CD4-positive, alpha-beta memory T cell (primary cell): ENCODE measurements around the gene TSNAX. TPM values are rescaled to one million over a fixed set of nuclear protein-coding genes. Genes with fewer than 3 reads are reported as not detected.

ENCODE experiments used
- CTCF ChIA-PET: fragments of 350-600 bp; sonication (Branson Sonifier 250); formaldehyde crosslinking; loops from one replicate; lab custom pipeline; 2021; ENCODE audit warnings: inconsistent platforms; ENCODE audit not compliant: partially characterized antibody; lab: Charles Lee
- POLR2A ChIA-PET: fragments of 350-600 bp; sonication (Branson Sonifier 250); formaldehyde crosslinking; loops from one replicate; lab custom pipeline; 2021; ENCODE audit not compliant: partially characterized antibody; lab: Charles Lee
- DNase-seq, 5 donors: peaks; one replicate each; pipeline versions ENCODE4 v3.0.0 to v3.0.0-alpha.2; 2020 to 2022; ENCODE audit warnings: mixed read lengths in 1 of 5
- H3K27ac ChIP-seq: one replicate; pipeline ENCODE4 v1.7.0; 2013; ENCODE audit warnings: low read depth, low read length
- H3K27me3 ChIP-seq: 2 replicates; pipeline ENCODE4 v1.7.0; 2013; ENCODE audit warnings: mild to moderate bottlenecking, low read length, moderate library complexity; ENCODE audit not compliant: insufficient read depth
- H3K36me3 ChIP-seq: 2 replicates; pipeline ENCODE4 v1.7.0; 2013; ENCODE audit warnings: mild to moderate bottlenecking, low read length, moderate library complexity; ENCODE audit not compliant: insufficient read depth
- H3K4me1 ChIP-seq: 2 replicates; pipeline ENCODE4 v1.7.0; 2013; ENCODE audit warnings: mild to moderate bottlenecking, low read length, moderate library complexity; ENCODE audit not compliant: insufficient read depth
- H3K4me3 ChIP-seq, 2 donors: one replicate each; pipeline ENCODE4 v1.7.0; 2013; ENCODE audit warnings: low read length in 2 of 2, mild to moderate bottlenecking in 1 of 2
- H3K9me3 ChIP-seq, 2 donors: one replicate each; pipeline ENCODE4 v1.7.0; 2013; ENCODE audit warnings: low read length in 2 of 2, control low read depth in 1 of 2; ENCODE audit not compliant: control insufficient read depth in 1 of 2
- H3K27ac Mint-ChIP-seq, 7 donors: one replicate each; pipeline ENCODE4 v1.8.0; 2020 to 2021; ENCODE audit warnings: mixed read lengths in 7 of 7, mild to moderate bottlenecking in 6 of 7, inconsistent platforms in 3 of 7, moderate library complexity in 3 of 7
- H3K27me3 Mint-ChIP-seq, 2 donors: one replicate each; pipeline ENCODE4 v1.8.0; 2020 to 2021; ENCODE audit warnings: mixed read lengths in 2 of 2
- H3K36me3 Mint-ChIP-seq, 2 donors: one replicate each; pipeline ENCODE4 v1.8.0; 2020 to 2021; ENCODE audit warnings: mixed read lengths in 2 of 2, inconsistent platforms in 1 of 2, mild to moderate bottlenecking in 1 of 2
- H3K4me1 Mint-ChIP-seq, 4 donors: one replicate each; pipeline ENCODE4 v1.8.0; 2020 to 2021; ENCODE audit warnings: mixed read lengths in 4 of 4, mild to moderate bottlenecking in 1 of 4
- H3K4me3 Mint-ChIP-seq, 8 donors: one replicate each; pipeline ENCODE4 v1.8.0; 2020 to 2021; ENCODE audit warnings: mixed read lengths in 8 of 8, mild to moderate bottlenecking in 7 of 8, moderate library complexity in 6 of 8, inconsistent platforms in 3 of 8
- H3K9me3 Mint-ChIP-seq, 8 donors: one replicate each; pipeline ENCODE4 v1.8.0; 2020 to 2021; ENCODE audit warnings: mixed read lengths in 8 of 8, mild to moderate bottlenecking in 5 of 8, inconsistent platforms in 3 of 8, moderate library complexity in 1 of 8
- intact Hi-C: fragments of 100-400 bp; cut with micrococcal nuclease; formaldehyde crosslinking; loops from one replicate; pipeline ENCODE4 v1.15.1; 2023
- polyA plus RNA-seq, 2 donors: library from polyadenylated mRNA; unstranded; fragments of 300-500 nt; fragmentation: Illumina TruSeq; gene quantifications; one replicate each; pipeline ENCODE4 v1.2.3, GENCODE V29; 2021
- total RNA-seq, 2 experiments: library from RNA; stranded (reverse); gene quantifications; one replicate each; pipeline ENCODE4 v1.2.3, GENCODE V29; 2021

Gene TSNAX
- total and polyA plus RNA-seq, 4 experiments from 2014 or later = 43.5 to 130 (median 67.5) TPM

DNA sequence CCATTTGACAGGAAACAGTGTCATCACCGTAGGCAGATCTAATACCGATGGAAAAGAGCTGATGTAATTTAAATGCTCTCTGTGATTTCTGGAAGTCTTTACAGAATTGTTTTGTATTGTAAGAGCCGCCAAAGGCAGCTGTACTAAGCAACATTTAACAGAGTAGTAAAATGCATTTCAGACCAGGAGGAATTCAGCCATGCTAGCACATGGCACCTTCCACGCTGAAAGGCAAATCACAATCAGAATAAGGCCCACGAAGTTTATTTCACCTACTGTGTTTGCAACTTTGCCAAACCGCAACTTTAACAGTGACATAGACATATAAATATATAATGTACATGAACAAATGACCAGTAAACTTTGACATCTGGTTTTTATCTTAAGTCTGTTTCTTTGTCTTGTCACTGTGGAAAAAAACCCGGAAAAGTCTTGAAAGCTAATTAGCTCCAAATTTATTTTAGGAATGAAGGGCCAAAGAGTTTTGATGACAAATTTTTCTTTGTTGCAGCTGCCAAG is 72.0 kb downstream of the TSNAX start:
- Mint-ChIP-seq H3K27me3 (no peaks in the 10 kb centered on the region), H3K4me1 (peaks cover 7 to 8% (median 8%) of the 10 kb centered on the region in 4 donors), H3K27ac (no peak overlapping the region), H3K9me3 (no peaks in the 10 kb centered on the region), H3K36me3 (no peaks in the 10 kb centered on the region), H3K4me3 (no peak overlapping the region)
- Histone ChIP-seq H3K27me3 (no peaks in the 10 kb centered on the region), H3K27ac (no peak overlapping the region), H3K4me3 (no peak overlapping the region), H3K4me1 (no peaks in the 10 kb centered on the region), H3K9me3 (no peaks in the 10 kb centered on the region), H3K36me3 (no peaks in the 10 kb centered on the region)
- intact Hi-C loops = loop anchor here (5.0 kb wide), 3 partner anchors 73 to 358 kb away; partner anchors contain the start of genes EGLN1, GNPAT and TSNAX
- no peak for DNase-seq
- CTCF ChIA-PET = interaction anchor here (1.1 to 9.1 kb wide), 5 partner anchors 9 to 297 kb away, joined by 3 to 146 read pairs (median 4); no protein-coding TSS in a partner anchor
- POLR2A ChIA-PET = no interaction called here

DNA sequence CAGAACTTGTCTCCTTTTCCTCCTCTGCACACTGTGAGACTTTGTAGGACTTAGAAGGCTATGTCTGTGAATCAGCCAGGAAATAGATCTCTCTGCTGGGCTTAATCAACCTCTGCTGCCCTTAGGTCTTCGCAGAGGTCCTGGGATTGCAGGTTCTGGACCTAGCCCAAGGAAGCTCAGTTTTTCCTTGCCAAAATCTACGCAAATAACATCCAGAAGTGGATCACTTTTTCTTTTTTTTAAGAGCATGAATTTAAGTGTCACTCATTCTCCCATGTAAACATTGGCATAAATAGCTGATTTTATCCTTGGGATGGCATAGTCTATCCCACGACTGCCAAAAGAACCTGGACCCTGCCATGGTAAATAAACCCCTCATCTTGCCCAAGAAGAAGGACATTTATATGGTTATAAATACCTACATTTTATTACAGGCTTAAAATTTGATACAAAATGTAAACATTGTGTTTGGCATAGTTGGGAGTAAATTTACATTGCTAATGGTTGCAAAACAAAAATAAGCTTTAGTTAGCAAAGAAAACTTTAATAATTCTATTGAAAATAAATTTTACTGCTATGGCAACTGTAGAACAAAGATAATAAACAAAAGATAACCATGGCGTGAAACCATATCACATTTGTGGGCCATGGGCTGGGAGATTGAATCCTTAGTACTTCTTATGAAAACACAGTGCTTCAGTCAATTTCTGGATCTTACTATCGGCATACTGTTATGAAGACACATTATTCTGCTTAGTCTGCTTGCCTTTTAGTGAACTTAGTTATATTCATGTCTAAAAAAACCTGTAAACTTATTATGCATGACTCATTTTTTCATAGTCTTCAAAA is 73.6 kb downstream of the TSNAX start:
- Mint-ChIP-seq H3K27me3 (no peaks in the 10 kb centered on the region), H3K4me1 (peaks cover 7 to 8% (median 8%) of the 10 kb centered on the region in 4 donors), H3K27ac (no peak overlapping the region), H3K9me3 (no peaks in the 10 kb centered on the region), H3K36me3 (no peaks in the 10 kb centered on the region), H3K4me3 (no peak overlapping the region)
- Histone ChIP-seq H3K9me3 (no peaks in the 10 kb centered on the region), H3K4me1 (no peaks in the 10 kb centered on the region), H3K36me3 (no peaks in the 10 kb centered on the region), H3K27me3 (no peaks in the 10 kb centered on the region), H3K27ac (no peak overlapping the region), H3K4me3 (no peak overlapping the region)
- POLR2A ChIA-PET = interaction anchor here (0.7 to 1.2 kb wide), 4 partner anchors 9 to 264 kb away, joined by 3 read pairs; partner anchors contain the start of genes EXOC8 and SPRTN
- no peak for DNase-seq
- intact Hi-C loops = loop anchor here (5.0 kb wide), 3 partner anchors 75 to 360 kb away; partner anchors contain the start of genes EGLN1, GNPAT and TSNAX
- CTCF ChIA-PET = interaction anchor here (1.4 to 9.1 kb wide), 7 partner anchors 8 to 299 kb away, joined by 3 to 146 read pairs (median 8); no protein-coding TSS in a partner anchor

DNA sequence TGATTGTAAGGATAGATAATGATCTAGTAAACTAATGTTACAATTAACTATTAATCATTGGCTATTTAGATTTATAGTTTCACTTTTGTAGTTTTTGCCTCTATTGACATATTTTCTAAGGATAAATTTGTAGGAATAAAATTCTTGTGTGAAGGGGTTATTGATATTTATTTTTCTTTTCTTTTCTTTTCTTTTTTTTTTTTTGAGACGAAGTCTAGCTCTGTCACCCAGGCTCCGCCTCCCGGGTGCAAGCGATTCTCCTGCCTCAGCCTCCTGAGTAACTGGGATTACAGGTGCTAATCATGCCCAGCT is 74.2 kb downstream of the TSNAX start:
- no peaks in the 10 kb centered on the region for H3K4me1 ChIP-seq
- intact Hi-C loops = loop anchor here (5.0 kb wide), 3 partner anchors 75 to 360 kb away; partner anchors contain the start of genes EGLN1, GNPAT and TSNAX
- Mint-ChIP-seq H3K27me3 (no peaks in the 10 kb centered on the region), H3K9me3 (no peaks in the 10 kb centered on the region), H3K4me3 (peak overlapping the region in 2 of 8 donors; percentile 40 to 64), H3K36me3 (no peaks in the 10 kb centered on the region), H3K27ac (no peak overlapping the region), H3K4me1 (peaks cover 7 to 8% (median 8%) of the 10 kb centered on the region in 4 donors)
- no peak overlapping the region for H3K4me3 ChIP-seq
- POLR2A ChIA-PET = interaction anchor here (0.9 kb wide), 1 partner anchor 9 kb away, joined by 3 read pairs; no protein-coding TSS in a partner anchor
- H3K9me3 ChIP-seq = no peaks in the 10 kb centered on the region
- CTCF ChIA-PET = interaction anchor here (1.0 to 9.1 kb wide), 8 partner anchors 10 to 286 kb away, joined by 3 to 146 read pairs (median 8); partner anchors contain the start of genes EXOC8 and SPRTN
- H3K36me3 ChIP-seq = no peaks in the 10 kb centered on the region
- no peaks in the 10 kb centered on the region for H3K27me3 ChIP-seq
- DNase-seq = no peak
- no peak overlapping the region for H3K27ac ChIP-seq

DNA sequence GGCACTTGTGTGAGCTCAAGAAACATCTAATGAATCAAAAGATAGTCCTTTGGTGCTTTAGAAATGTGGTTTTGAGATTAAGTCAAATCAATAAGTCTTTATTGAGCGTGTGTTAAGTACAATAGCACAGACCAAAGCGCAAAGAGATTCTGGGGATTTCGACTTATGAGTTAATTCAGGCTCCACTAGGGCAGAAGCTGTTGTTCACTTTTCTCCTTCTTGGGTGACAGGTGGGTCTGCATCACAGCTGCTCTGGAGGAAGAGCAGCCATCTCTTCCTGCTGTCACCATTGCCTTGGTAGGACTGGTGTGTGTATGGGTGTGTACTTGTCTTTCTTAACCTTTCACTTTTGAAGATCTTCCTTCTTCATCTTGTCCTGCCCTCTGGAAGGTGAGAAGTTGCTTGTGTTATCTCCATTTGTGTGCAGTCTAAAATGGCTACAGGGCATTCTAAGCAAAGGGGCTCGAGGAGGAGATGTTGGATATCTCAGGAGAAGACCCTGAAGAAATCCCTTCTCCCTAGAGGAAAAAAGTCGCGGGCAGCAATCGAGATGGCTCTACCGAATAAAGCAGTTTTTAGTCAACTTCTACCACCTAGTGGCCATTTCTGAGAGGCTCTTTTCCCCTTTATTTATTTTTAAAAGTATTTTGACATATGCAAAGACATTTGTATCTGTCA is 75.3 kb downstream of the TSNAX start:
- Histone ChIP-seq H3K4me1 (no peaks in the 10 kb centered on the region), H3K4me3 (peak overlapping the region; percentile 63 to 74), H3K27ac (peak overlapping the region; percentile 48), H3K27me3 (no peaks in the 10 kb centered on the region), H3K9me3 (no peaks in the 10 kb centered on the region), H3K36me3 (no peaks in the 10 kb centered on the region)
- no peaks in the 10 kb centered on the region for H3K27me3 Mint-ChIP-seq
- no peaks in the 10 kb centered on the region for H3K36me3 Mint-ChIP-seq
- H3K4me3 Mint-ChIP-seq = peak overlapping the region; percentile 89 to 97 (median 94)
- POLR2A ChIA-PET = interaction anchor here (0.8 to 1.3 kb wide), 2 partner anchors 8 to 265 kb away, joined by 4 to 6 read pairs; partner anchors contain the start of genes EXOC8 and SPRTN
- CTCF ChIA-PET = interaction anchor here (0.8 to 9.1 kb wide), 19 partner anchors 9 to 287 kb away, joined by 3 to 146 read pairs (median 4); partner anchors contain the start of genes EXOC8 and SPRTN
- peak in 4 of 5 donors; percentile 60 to 67 (median 63) for DNase-seq
- intact Hi-C loops = loop anchor here (1.0 to 5.0 kb wide), 5 partner anchors 76 to 361 kb away; partner anchors contain the start of genes EGLN1, GNPAT and TSNAX
- peaks cover 7 to 8% (median 8%) of the 10 kb centered on the region in 4 donors for H3K4me1 Mint-ChIP-seq
- H3K27ac Mint-ChIP-seq = peak overlapping the region; percentile 70 to 92 (median 89)
- no peaks in the 10 kb centered on the region for H3K9me3 Mint-ChIP-seq

DNA sequence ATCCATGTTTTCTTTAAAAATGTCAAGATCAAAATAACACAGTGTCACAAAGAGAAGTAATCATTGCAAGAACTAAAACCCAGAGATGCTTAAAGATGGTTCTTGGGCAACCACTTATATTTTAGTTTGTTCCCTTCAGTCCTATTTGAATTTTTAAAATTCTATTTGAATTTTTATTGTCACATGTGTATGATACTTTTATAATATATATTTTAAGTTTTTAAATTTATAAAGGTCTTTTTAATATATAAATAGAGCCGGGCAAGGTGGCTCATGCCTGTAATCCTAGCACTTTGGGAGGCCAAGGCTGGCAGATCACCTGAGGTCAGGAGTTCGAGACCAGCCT is 75.8 kb downstream of the TSNAX start:
- H3K27me3 ChIP-seq = no peaks in the 10 kb centered on the region
- H3K36me3 Mint-ChIP-seq = no peaks in the 10 kb centered on the region
- no peaks in the 10 kb centered on the region for H3K9me3 ChIP-seq
- peaks cover 7 to 8% (median 8%) of the 10 kb centered on the region in 4 donors for H3K4me1 Mint-ChIP-seq
- DNase-seq = no peak
- peak overlapping the region in 4 of 7 donors; percentile 70 to 92 (median 88) for H3K27ac Mint-ChIP-seq
- H3K9me3 Mint-ChIP-seq = no peaks in the 10 kb centered on the region
- H3K27ac ChIP-seq = no peak overlapping the region
- no peak overlapping the region for H3K4me3 ChIP-seq
- H3K27me3 Mint-ChIP-seq = peaks cover 0 to under 1% of the 10 kb centered on the region in 2 donors
- peak overlapping the region in 4 of 8 donors; percentile 89 to 96 (median 92) for H3K4me3 Mint-ChIP-seq
- POLR2A ChIA-PET = interaction anchor here (1.3 kb wide), 1 partner anchor 266 kb away, joined by 6 read pairs; the partner anchor contains the start of genes EXOC8 and SPRTN
- intact Hi-C loops = loop anchor here (1.0 to 5.0 kb wide), 4 partner anchors 77 to 362 kb away; partner anchors contain the start of genes EGLN1, GNPAT and TSNAX
- no peaks in the 10 kb centered on the region for H3K4me1 ChIP-seq
- CTCF ChIA-PET = interaction anchor here (1.1 to 9.1 kb wide), 8 partner anchors 9 to 288 kb away, joined by 3 to 146 read pairs (median 4); no protein-coding TSS in a partner anchor
- H3K36me3 ChIP-seq = no peaks in the 10 kb centered on the region

DNA sequence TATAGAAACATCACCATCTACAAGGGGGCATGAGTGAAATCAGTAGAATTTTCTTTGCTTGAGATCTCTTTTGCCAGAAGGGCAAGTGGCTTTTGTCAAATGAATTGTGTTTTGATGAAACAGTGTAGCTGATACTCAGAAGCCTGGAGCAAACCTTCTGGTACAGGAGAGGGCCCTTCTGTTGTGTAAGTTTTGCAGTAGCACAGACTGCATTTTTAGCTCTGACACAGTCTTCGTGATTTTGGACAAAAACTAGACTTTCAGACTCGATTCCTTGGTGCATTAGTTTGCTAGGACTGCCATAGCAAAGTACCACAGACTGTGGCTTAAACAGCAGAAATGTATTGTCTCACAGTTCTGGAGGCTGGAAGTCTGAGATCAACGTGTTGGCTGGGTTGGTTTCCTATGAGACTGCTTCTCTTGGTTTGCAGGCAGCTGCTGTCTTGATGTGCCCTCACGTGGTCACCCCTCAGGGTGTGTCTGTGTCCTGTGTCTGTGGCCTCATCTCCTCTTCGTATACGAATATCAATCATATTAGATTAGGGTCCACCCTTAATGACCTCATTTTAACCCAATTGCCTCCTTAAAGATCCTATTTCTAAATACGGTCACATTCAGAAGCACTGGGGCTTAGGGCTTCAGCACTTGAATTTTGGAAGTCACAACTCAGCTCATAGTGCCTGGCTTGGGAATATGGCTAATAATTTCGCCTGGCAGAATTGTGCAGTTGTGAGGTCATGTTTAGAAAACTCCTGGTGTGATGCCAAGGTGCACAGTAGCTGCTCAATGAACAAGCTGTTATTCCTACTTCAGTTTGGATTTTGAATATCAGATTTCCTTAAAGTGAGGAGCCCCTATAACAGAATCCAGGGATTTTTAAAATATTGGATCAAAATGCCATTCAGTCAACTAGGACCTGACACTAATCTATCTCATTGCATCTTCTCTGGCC is 77.0 kb downstream of the TSNAX start:
- no peak overlapping the region for H3K27ac ChIP-seq
- H3K4me3 ChIP-seq = no peak overlapping the region
- no peaks in the 10 kb centered on the region for H3K4me1 ChIP-seq
- DNase-seq = no peak
- Mint-ChIP-seq H3K4me3 (peak overlapping the region in 1 of 8 donors; percentile 5), H3K27me3 (peaks cover 0 to 1% of the 10 kb centered on the region in 2 donors), H3K4me1 (peaks cover 8 to 12% (median 9%) of the 10 kb centered on the region in 4 donors), H3K27ac (peak overlapping the region in 2 of 7 donors; percentile 14 to 78), H3K9me3 (no peaks in the 10 kb centered on the region), H3K36me3 (no peaks in the 10 kb centered on the region)
- CTCF ChIA-PET = interaction anchor here (1.0 to 9.1 kb wide), 5 partner anchors 11 to 267 kb away, joined by 3 to 146 read pairs (median 7); partner anchors contain the start of genes EXOC8 and SPRTN
- H3K9me3 ChIP-seq = no peaks in the 10 kb centered on the region
- no peaks in the 10 kb centered on the region for H3K36me3 ChIP-seq
- intact Hi-C loops = no loop called here
- POLR2A ChIA-PET = no interaction called here
- no peaks in the 10 kb centered on the region for H3K27me3 ChIP-seq
